ENCODE measurements around the gene GLYR1. TPM values are rescaled to one million over a fixed set of nuclear protein-coding genes. Genes with fewer than 3 reads are reported as not detected.
A peak's percentile ranks its signal among the peaks of the same experiment; 100 is the strongest.

The GLYR1 gene
- total RNA-seq, 1 donor from 2014 or later, result 86.6 TPM

DNA sequence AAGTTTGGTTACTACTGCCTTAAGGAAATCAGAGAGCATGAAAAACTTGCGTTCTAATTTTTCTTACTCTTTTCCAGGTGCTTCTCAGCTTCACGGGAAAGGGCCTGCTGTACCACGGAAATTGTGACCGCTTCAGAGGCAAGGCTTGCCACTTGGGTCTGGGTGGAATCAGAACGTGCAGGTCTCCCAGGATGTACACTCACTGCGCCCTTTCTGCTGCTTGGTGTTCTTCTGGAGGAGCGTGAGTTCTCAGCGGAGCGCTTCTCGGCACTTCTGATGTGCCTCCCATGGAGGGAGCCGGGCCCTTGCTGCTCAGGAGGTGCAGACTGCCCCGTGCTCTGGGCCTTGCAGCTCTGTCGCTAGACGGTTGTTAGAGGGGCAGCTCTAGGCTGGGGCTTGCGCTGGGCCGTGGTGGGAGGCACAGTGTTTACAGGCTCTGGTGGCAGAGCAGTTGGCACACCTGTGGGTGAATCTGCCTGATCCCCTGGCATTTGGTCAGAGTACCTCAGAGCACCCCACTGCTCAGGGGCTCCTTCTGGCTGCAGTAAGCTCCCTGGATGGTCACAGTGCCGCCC is 33.0 kb upstream of the GLYR1 start:
- DNase-seq (ENCODE audit: low spot score), result no peak

DNA sequence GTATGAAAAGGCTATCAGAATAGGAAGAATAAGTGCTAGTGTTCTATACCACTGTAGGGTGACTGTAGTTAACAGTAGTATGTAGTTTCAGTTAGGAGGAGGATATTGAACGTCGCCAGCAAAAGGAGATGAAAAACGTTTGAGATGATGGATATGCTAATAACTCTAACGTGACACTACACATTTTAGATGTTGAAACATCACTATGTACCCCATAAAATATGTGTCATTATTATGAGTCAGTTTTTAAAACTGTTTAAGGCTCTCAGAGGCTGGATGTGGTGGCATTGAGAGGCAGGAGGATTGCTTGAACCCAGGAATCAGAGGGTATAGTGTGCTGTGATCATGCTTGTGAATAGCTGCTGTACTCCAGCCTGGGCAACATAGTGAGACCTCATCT is 32.0 kb upstream of the GLYR1 start:
- DNase-seq (ENCODE audit: low spot score), result no peak

DNA sequence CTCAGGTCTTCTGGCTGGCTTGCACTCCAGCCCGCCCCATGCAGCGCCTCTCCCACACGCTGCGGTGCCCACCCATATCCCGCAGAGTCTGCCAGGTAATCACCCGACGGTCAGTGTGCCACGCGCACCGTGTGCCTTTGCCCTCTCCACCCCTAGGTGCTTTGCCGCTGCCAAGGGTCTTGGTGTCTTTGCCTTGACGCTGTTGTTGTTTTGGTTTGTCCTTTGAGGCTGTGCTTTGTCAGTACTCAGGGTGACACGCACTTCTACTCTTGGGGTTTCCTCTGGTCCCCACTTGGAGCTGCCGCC is 30.2 kb upstream of the GLYR1 start:
- no peak for DNase-seq (ENCODE audit: low spot score)

DNA sequence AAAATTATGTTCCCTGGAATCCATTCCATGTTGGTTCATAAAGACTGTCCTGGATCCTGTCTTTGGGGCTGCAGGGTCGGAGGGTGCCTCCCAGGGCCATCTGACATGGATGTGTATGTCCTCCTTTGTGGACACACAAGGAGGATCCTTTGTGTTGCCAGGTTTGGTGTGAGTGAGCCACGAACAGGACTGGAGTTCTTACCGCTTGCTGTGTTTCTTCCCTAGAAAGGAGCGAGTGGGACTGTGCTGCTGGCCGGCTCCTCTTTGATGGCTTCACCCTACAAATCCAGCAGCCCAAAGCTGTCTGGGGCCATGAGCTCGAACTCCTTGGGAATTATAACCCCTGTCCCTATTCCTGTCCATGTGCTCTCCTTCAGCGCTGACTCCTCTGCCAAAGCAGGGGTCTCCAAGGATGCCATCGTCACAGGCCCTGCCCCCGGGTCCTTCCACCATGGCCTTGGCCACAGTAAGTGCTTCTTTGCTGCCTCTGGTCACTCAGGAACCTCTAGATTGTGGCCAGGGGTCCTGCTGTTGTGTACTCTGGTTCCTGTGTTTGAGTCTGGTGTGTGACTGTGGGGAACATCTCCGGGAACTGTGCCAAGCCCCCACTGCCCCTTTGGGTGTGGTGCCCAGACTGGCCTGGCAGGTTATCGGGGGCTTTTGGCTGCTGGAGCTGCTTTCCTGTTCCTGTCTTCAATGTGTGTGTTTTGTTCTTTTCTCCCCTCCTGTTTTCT is 29.7 kb upstream of the GLYR1 start:
- no peak for DNase-seq (ENCODE audit: low spot score)

DNA sequence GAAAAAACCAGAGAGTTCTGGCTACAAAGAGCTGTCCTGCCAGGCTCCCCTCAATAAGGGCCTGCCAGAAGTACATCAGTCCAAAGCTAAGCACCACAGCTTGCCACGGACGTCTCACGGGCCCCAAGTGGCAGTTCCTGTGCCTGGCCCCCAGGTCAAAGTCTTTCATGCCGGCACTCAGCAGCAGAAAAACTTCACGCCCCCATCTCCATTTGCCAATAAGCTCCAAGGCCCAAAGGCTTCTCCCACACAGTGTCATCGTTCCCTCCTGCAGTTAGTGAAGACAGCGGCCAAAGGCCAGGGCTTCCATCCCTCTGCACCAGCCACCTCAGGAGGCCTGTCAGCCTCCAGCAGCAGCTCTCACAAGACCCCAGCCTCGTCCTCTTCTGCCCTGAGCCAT is 27.6 kb upstream of the GLYR1 start:
- DNase-seq (ENCODE audit: low spot score), result peak; percentile 77

DNA sequence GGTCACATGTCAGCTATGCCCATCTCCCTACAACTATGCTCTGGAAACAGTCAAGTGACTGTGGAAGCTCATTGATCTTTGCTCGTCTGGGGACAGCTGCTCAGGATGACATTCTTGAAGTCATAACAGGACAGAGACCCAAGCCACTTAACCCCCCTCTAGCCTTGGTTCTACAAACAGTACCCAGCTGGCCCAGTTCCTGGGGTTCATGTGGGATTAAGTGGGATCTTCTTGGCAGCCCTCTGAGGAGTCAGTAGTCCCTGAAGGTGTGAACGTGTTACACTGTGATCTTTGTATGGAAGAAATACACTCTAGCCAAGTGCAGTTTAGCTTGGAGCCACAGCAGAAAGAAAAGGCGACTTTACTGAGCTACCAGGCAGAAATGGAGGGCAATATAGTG is 26.0 kb upstream of the GLYR1 start:
- peak; percentile 73 for DNase-seq (ENCODE audit: low spot score)

DNA sequence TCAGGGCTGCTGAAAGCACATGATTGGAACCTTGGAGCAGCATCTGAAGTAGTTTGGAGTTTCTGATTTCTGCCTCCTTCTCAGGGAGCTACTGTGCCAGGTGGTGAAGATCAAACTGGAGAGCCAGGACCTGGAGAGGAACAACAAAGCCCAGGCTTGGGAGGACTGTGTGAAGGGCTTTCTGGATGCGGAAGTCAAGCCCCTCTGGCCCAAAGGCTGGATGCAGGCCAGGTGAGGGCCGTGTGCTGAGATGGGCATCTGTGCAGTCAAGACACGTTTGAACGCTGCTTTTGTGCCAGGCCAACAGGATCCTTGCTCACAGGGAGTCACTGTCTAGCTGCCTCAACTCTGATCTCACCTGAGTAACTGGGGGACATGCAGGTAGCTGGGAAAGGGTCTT is 24.0 kb upstream of the GLYR1 start:
- DNase-seq (ENCODE audit: low spot score), result no peak

DNA sequence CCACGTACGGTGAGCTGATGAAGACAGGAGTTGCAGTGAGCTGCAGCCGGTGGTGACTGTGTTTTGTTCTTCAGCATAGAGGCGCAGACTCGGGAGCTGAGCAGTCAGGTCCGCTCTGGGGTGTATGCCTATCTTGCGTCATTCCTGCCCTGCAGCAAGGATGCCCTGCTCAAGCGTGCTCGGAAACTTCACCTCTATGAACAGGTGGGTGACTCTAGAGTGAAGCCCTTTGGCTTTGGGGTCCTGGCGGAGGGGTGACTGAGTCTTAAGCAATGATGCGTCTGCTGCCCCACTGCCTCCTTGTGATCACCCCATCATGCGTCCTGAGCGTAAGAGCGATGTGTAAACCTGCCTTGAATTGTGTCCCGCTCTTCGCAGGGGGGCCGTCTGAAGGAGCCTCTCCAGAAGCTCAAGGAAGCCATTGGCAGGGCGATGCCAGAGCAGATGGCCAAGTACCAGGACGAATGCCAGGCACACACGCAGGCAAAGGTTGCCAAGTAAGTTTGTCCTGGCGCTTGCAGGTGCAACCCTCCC is 23.1 kb upstream of the GLYR1 start:
- DNase-seq (ENCODE audit: low spot score), result no peak

DNA sequence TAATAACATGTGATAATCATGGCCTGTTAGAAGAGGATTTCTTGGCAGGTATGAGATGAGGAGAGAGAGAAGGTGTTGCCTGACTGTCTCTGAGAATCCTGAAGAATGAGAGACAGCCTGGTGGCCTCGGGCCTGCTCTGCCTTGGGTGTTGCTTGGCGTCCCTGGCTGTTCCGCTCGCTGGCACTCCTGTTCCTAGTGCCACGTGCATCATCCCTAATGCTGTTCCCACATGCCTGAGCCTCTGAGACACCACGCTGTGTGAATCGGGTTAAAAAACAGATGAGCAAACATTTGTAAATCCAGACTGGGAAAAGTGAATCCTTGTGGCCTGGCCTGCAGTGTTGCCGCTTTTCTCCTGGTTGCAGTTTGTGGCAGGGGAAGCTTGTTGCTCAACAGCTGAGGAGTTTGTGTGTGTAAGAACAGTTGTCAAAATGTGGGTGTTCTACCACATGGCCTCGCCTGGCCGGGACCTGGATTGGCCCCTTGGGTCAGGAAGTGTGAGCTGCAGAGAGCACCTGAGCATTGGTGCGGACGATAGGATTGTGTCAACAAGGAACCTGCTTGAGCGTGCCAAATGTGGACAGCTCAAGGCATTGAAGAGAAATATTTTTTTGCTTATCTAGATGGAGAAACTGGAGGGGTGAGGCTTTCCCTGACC is 22.2 kb upstream of the GLYR1 start:
- DNase-seq (ENCODE audit: low spot score), result no peak

DNA sequence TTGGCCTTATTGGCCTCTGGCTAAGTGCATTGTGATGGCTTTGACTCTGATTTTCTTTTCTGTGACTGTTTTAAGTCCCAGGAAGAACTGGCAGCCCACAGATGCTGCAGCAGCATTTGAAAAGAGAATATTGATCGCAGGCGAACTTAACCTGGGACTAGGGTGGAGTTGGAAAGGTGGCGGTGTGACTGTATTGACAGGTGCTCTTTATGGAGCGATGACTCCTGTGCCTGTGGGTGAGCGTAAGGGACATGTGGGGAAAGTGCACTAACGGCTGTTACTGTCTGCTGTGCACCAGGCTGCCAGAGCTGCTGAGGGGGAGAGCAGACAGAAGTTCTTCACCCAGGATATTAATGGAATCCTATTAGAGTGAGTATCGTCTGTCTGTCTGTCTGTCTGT is 21.4 kb upstream of the GLYR1 start:
- no peak for DNase-seq (ENCODE audit: low spot score)

DNA sequence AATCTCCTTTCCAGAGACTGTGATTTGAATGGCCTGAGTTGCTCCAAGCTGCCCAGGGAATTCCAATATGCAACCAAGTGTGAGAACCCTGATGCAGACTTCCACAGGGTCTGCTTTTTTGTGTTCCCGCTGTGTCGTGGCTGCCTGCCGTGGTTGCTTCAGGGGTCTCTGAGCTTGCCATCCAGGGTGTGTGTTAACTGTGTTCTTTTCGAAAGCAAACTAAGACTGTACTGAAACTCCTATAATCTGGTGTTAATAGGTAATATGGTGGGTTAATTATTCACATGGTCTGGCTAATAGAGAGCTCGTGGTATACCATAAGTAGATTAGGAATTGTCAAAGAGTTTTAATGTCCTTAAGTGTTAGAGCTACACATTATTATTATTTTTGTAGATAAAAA is 20.9 kb upstream of the GLYR1 start:
- no peak for DNase-seq (ENCODE audit: low spot score)

DNA sequence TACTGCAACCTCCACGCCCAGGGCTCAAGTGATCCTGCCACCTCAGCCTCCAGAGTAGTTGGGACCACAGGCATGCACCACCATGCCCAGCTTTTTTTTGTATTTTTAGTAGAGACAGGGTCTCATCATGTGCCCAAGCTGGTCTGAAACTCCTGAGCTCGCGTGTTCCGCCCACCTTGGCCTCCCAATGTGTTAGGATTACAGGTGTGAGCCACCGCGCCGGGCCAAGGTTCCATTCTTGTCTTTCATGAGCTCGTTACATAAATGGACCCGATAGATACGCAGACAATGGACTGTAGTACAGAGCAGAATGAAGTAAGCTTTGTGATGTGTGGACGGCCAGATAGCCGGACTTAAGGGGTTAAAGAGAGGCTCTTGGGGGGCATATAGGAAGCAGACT is 19.5 kb upstream of the GLYR1 start:
- no peak for DNase-seq (ENCODE audit: low spot score)

DNA sequence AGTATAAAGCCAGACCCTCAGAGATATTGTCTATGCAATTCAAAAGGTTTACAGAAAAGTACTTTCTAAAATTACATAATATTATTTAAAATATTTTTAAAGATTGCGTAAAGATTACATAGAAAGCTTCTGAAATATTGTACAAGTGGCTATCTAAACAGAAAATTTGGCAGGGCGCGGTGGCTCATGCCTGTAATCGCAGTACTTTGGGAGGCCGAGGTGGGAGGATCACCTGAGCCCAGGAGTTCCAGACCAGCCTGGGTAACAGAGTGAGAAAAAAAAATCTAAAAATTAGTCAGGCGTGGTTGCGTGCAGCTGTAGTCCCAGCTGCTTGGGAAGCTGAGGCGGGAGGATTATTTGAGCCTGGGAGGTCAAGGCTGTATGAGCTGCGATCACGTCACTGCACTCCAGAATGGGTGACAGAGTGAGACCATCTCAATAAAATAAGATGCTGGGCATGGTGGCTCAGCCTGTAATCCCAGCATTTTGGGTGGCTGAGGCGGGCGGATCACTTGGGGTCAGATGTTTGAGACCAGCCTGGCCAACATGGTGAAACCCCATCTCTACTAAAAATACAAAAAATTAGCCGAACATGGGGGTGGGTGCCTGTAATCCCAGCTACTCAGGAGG is 18.3 kb upstream of the GLYR1 start:
- DNase-seq (ENCODE audit: low spot score), result no peak

DNA sequence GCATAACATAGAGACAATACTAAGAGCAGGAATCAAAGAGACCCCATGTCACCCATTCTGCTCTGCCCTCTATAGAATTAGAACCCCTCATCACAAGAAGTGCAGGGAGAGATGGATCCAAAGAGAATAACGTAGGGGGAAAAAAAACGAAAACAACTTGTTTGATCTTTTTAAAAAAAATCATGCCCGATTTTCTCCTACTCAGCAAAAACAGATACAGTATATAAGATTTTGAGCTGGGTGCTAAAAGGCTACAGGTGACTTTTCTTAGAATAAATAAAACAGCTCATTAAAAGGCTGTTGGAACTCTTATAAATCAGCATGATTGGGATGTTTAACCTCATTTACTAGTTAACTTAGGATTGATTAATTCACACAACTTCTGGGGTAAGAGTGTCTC is 17.6 kb upstream of the GLYR1 start:
- no peak for DNase-seq (ENCODE audit: low spot score)

DNA sequence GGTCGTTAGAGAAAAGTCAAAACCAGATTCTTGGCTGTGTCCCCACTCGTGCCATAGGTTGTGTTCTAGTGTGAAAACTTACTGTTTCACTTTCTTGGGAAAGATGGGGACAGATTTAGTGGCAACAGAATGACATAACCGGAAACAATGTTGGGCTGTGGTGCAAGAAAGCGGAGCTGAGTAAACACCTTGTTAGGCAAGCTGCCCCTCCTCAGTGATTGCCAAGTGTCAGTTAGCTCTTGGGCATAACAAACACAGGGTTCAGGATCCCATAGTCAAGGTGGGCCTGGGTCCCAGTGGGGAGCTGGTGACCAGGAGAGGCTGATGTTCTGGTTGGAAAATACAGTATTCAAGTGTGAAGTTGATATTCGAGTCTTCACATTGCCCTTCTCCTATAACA is 15.6 kb upstream of the GLYR1 start:
- DNase-seq (ENCODE audit: low spot score), result no peak

DNA sequence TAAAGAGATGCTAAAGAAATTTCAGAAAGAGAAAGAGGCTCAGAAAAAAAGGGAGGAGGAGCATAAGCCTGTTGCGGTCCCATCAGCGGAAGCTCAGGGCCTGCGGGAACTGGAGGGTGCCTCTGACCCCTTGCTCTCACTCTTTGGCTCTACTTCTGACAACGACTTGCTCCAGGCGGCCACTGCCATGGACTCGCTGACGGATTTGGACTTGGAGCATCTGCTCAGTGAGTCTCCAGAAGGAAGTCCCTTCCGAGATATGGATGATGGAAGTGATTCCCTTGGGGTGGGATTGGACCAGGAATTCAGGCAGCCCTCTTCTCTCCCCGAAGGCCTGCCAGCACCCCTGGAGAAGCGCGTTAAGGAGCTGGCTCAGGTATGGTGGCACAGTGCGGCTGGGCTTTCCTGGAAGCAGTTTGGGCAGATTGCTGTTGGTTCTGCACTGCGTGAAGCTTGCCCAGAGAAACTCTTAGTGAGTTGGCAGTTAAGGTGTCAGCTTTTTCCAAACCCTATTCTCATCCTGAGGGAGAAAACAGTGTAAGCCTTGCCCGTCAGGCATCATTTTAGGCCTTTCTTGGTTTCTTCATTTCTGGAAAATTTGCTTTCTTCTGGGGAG is 13.7 kb upstream of the GLYR1 start:
- no peak for DNase-seq (ENCODE audit: low spot score)

DNA sequence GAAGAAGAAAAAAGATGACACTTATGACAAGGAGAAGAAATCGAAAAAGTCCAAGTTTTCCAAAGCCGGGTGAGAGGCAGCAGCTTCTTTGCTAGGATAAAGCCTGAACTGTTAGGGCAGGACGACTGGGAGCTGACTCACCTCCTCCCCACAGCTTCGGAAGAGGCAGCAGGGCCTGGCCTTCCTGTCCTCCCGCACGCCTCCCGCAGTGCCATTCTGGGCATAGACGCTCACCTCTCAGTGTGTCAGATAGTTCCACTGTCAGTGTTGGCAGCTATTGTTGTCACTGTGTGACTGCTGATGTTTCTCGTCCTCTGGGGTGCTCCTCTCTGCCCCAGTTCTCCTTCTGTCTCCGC is 12.8 kb upstream of the GLYR1 start:
- DNase-seq (ENCODE audit: low spot score), result no peak

DNA sequence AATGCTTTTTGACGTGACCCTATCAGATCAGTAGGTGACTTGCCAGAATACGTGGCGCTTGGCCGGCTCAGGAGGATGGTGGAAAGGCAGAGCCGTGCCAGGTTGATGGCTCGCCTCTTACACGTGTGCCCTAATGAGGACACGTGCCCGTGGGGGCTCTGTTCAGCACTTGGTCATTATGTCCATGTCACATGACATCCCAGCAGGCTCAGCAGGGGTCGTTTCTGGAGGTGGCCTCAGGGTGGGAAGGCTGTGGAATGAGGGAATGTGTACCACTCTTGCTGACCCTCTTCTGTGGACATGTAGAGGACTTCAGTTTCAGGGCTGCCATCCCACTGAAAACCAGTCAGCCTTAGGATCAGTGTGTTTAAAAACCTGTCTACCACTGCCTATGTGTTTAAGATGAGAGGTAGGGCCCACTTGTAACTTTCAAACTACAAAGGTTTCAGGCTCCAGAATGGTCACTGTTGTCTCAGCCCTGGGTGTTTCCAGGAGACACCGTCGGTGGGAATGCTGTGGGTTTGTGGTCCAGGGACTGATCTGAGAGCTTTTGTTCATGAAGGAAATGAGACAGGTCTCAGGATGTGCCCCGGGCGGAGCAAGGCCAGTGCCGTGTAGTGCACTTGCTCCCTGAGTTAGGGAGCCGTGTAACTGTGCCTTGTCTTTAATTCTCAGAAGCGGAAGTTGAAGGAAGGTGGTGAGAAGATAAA is 12.3 kb upstream of the GLYR1 start:
- no peak for DNase-seq (ENCODE audit: low spot score)

DNA sequence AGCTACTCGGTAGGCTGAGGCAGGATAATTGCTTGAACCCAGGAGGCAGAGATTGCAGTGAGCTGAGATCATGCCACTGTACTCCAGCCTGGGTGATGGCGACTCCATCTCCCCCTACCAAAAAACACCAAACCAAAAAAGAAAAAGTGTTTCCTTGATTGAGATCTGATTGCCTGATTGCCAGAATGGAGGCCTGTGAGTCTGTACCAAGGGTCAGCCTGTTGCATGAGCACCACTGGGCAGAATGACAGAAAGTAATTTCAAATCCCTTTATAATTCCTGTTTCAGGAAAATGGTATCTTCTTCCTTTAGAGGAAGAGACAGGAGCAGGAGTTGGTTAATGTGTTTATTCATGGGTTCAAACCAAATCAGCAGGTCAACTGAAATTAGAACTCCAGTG is 8.7 kb upstream of the GLYR1 start:
- no peak for DNase-seq (ENCODE audit: low spot score)

DNA sequence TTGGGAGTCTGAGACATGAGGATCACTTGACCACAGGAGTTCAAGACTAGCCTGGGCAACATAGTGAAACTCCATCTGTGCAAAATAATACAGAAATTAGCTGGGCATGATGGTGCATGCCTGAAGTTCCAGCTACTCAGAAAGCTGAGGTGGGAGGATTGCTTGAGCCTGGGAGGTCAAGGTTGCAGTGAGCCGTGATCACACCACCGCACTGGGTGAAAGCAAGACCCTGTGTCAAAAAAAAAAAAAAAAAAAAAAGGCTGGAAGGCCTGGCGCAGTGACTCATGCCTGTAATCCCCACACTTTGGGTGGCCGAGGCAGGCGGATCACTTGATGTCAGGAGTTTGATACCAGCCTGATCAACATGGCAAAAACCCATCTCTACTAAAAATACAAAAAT is 8.3 kb upstream of the GLYR1 start:
- no peak for DNase-seq (ENCODE audit: low spot score)

DNA sequence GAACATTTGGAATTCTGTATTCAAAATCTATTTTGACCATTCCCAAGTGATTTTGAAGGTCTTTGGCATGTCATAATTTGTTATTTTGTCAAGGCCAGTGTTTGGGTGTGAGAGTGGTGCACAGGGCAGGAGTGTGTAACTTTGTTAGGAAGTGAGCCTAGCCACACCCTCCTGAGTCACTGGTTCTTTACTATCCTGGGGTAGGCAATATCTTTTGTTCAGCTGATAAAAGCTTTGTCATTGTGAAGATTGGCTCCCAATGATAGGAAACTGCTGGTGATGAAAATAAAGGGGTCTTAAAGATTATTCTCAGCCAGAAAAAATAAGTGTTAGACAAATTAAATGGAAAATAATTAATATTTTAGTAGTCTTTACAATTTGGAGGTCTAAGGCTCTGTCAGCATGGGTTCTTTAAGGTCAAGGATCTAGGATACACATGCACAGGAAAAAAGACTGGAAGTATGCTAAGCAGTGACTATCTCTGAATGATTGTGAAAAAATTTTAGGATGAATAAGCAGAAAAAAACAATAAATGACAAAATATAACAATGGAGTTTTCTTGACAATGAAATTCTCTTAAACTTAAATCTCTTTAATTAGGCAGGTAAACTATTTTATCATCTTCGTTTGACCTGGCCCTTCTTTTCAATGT is 5.3 kb upstream of the GLYR1 start:
- DNase-seq (ENCODE audit: low spot score), result no peak
